HCT116 (cell line): ENCODE measurements around the gene EVI5. TPM values are rescaled to one million over a fixed set of nuclear protein-coding genes. Genes with fewer than 3 reads are reported as not detected.

ENCODE experiments used
- ATAC-seq: fragments of 200-7000 bp; cut with Tn5 transposase; 2 replicates; pipeline ENCODE4 v1.9.1; 2020; ENCODE audit warnings: mild to moderate bottlenecking, moderate library complexity
- BruUV-seq: library from RNA; stranded (reverse); fragments of 400-500 nt; replicated peaks from 2 replicates; lab custom pipeline; 2021; lab: Mats Ljungman, UMichigan
- CTCF ChIA-PET: fragments of 300-600 bp; sonication (Branson Sonifier 250); formaldehyde crosslinking; loops from one replicate; lab custom pipeline; 2021; ENCODE audit warnings: antibody characterized with exemption; lab: Charles Lee
- POLR2A ChIA-PET: fragments of 300-600, 350-600 bp; sonication (Branson Sonifier 250); formaldehyde crosslinking; loops from one replicate; lab custom pipeline; 2021; ENCODE audit warnings: antibody characterized with exemption; lab: Charles Lee
- RAD21 ChIA-PET, 2 experiments: fragments of 300-600 bp; sonication (Branson Sonifier 250); formaldehyde crosslinking; loops; one replicate each; lab custom pipeline; 2023; ENCODE audit warnings: low total read pairs in 2 of 2; ENCODE audit not compliant: uncharacterized antibody in 2 of 2, unreplicated experiment in 2 of 2, low non-redundant PET in 1 of 2; lab: Charles Lee
- DNase-seq: peaks from one replicate; pipeline ENCODE4 v3.0.0-alpha.2; 2010; ENCODE audit warnings: low read depth, low spot score
- H2AFZ ChIP-seq: fragments of 200-600 bp; shearing (Covaris generic), sonication (generic); 2 replicates; pipeline ENCODE4 v1.6.1; 2017; ENCODE audit warnings: low read depth, mixed run types, mixed read lengths, antibody characterized with exemption, low read length; ENCODE audit not compliant: poor library complexity, severe bottlenecking
- H3K27ac ChIP-seq: 2 replicates; pipeline ENCODE4 v1.5.1; 2012; ENCODE audit warnings: low read depth, low read length
- H3K27me3 ChIP-seq: fragments of 200-600 bp; sonication (generic); 2 replicates; pipeline ENCODE4 v1.6.1; 2016; ENCODE audit warnings: mixed run types, low read length, mixed read lengths; ENCODE audit not compliant: insufficient read depth
- H3K36me3 ChIP-seq, 2 experiments: fragments of 200-500 bp in 1 of 2; fragments of 200-600 bp in 1 of 2; sonication (Bioruptor generic) in 1 of 2; sonication (generic) in 1 of 2; 2 replicates each; pipeline versions ENCODE4 v1.5.1 to v1.6.1; 2014 to 2016; ENCODE audit warnings: low read length in 2 of 2, inconsistent platforms in 1 of 2, mixed read lengths in 1 of 2, mixed run types in 1 of 2; ENCODE audit not compliant: insufficient read depth in 2 of 2, control insufficient read depth in 1 of 2
- H3K4me1 ChIP-seq, 2 experiments: fragments of 200-600 bp in 1 of 2; sonication (generic) in 1 of 2; 2 replicates each; pipeline versions ENCODE4 v1.5.1 to v1.6.1; 2012 to 2017; ENCODE audit warnings: low read length in 2 of 2, inconsistent platforms in 1 of 2, mild to moderate bottlenecking in 1 of 2, mixed read lengths in 1 of 2, mixed run types in 1 of 2, moderate library complexity in 1 of 2; ENCODE audit not compliant: insufficient read depth in 2 of 2, control insufficient read depth in 1 of 2
- H3K4me2 ChIP-seq: fragments of 200-600 bp; sonication (generic); 2 replicates; pipeline ENCODE4 v1.6.1; 2017; ENCODE audit warnings: mixed run types, low read length, mixed read lengths
- H3K4me3 ChIP-seq, 2 experiments: fragments of 200-600 bp in 1 of 2; sonication (generic) in 1 of 2; replicated peaks in 1 of 2; 2 replicates each; pipeline ENCODE4 v1.5.1; 2011 to 2016; ENCODE audit warnings: low read length in 2 of 2, control low read depth in 1 of 2, low read depth in 1 of 2, mild to moderate bottlenecking in 1 of 2, mixed read lengths in 1 of 2, mixed run types in 1 of 2
- H3K79me2 ChIP-seq: fragments of 200-600 bp; sonication (generic); 2 replicates; pipeline ENCODE4 v1.6.1; 2017; ENCODE audit warnings: mild to moderate bottlenecking, mixed run types, low read length, moderate library complexity, mixed read lengths; ENCODE audit not compliant: insufficient read depth
- H3K9ac ChIP-seq: fragments of 200-600 bp; sonication (generic); 2 replicates; pipeline ENCODE4 v1.6.1; 2016; ENCODE audit warnings: low read length, mixed read lengths
- H3K9me2 ChIP-seq: fragments of 200-600 bp; sonication (generic), shearing (Covaris generic); 2 replicates; pipeline ENCODE4 v1.6.1; 2017; ENCODE audit warnings: mixed run types, mild to moderate bottlenecking, moderate library complexity; ENCODE audit not compliant: insufficient read depth
- H3K9me3 ChIP-seq, 2 experiments: fragments of 200-500 bp in 1 of 2; fragments of 200-600 bp in 1 of 2; sonication (Bioruptor generic) in 1 of 2; sonication (generic) in 1 of 2; 2 replicates each; pipeline ENCODE4 v1.6.1; 2014 to 2017; ENCODE audit warnings: low read length in 2 of 2, mixed read lengths in 2 of 2, inconsistent platforms in 1 of 2, low read depth in 1 of 2, mild to moderate bottlenecking in 1 of 2, mixed run types in 1 of 2, moderate library complexity in 1 of 2; ENCODE audit not compliant: control insufficient read depth in 1 of 2, insufficient read depth in 1 of 2
- H4K20me1 ChIP-seq: fragments of 200-600 bp; sonication (generic), shearing (Covaris generic); 2 replicates; pipeline ENCODE4 v1.6.1; 2017; ENCODE audit warnings: mixed run types, mild to moderate bottlenecking, moderate library complexity; ENCODE audit not compliant: insufficient read depth
- CBX3 ChIP-seq: IDR thresholded peaks from 2 replicates; pipeline ENCODE4 v1.6.1; 2012; ENCODE audit warnings: low read depth
- EGR1 ChIP-seq: IDR thresholded peaks from 2 replicates; pipeline ENCODE4 v1.6.1; 2012; ENCODE audit warnings: low read depth
- ELF1 ChIP-seq: IDR thresholded peaks from 2 replicates; pipeline ENCODE4 v1.6.1; 2012; ENCODE audit warnings: low read depth, borderline replicate concordance
- EZH2phosphoT487 ChIP-seq: fragments of 200-600 bp; IDR thresholded peaks from 2 replicates; pipeline ENCODE4 v1.6.1; 2018; ENCODE audit warnings: antibody characterized with exemption, borderline replicate concordance
- JUND ChIP-seq: IDR thresholded peaks from 2 replicates; pipeline ENCODE4 v1.6.1; 2012
- POLR2A ChIP-seq: IDR thresholded peaks from 2 replicates; pipeline ENCODE4 v1.7.0; 2011; ENCODE audit warnings: borderline replicate concordance; ENCODE audit not compliant: insufficient read depth, insufficient read length; ENCODE audit errors: extremely low read depth
- POLR2AphosphoS5 ChIP-seq: IDR thresholded peaks from 2 replicates; pipeline ENCODE4 v1.6.1; 2011; ENCODE audit warnings: mild to moderate bottlenecking, low read depth, low read length, moderate library complexity
- RAD21 ChIP-seq: IDR thresholded peaks from 2 replicates; pipeline ENCODE4 v1.6.1; 2012; ENCODE audit warnings: low read depth, mild to moderate bottlenecking
- SIN3A ChIP-seq: IDR thresholded peaks from 2 replicates; pipeline ENCODE4 v1.6.1; 2012; ENCODE audit warnings: low read depth
- SP1 ChIP-seq: IDR thresholded peaks from 2 replicates; pipeline ENCODE4 v1.6.1; 2012; ENCODE audit warnings: low read depth
- TCF7L2 ChIP-seq: IDR thresholded peaks from 2 replicates; pipeline ENCODE4 v1.7.0; 2011; ENCODE audit warnings: borderline replicate concordance, inconsistent platforms; ENCODE audit not compliant: insufficient read depth, insufficient read length; ENCODE audit errors: extremely low read depth
- YY1 ChIP-seq: IDR thresholded peaks from 2 replicates; pipeline ENCODE4 v1.6.1; 2011; ENCODE audit warnings: low read length, low read depth, moderate library complexity, mild to moderate bottlenecking; ENCODE audit not compliant: insufficient replicate concordance; ENCODE audit errors: extremely low read depth
- ZFX ChIP-seq: fragments of 450-650 bp; IDR thresholded peaks from 2 replicates; pipeline ENCODE4 v1.6.1; 2017
- intact Hi-C: fragments of 100-400 bp; cut with micrococcal nuclease; formaldehyde crosslinking; loops from 2 replicates; pipeline ENCODE4 v1.10.0; 2022
- total RNA-seq: library from RNA; stranded (reverse); gene quantifications from one replicate; pipeline ENCODE4 v1.2.1, GENCODE V29; 2021; ENCODE audit not compliant: unreplicated experiment
- TF ChIP-seq, protein P1 (sequence below), 3 experiments: fragments of 200-600 bp in 1 of 3; sonication (generic) in 1 of 3; IDR thresholded peaks in 2 of 3; conservative IDR thresholded peaks in 1 of 3; 2 replicates each; pipeline ENCODE4 v1.5.1; 2012 to 2017; ENCODE audit warnings: low read depth in 2 of 3, low read length in 2 of 3, antibody characterized with exemption in 1 of 3, borderline replicate concordance in 1 of 3, control low read depth in 1 of 3, mild to moderate bottlenecking in 1 of 3, mixed read lengths in 1 of 3, mixed run types in 1 of 3, moderate library complexity in 1 of 3; ENCODE audit not compliant: insufficient read depth in 1 of 3
- TF ChIP-seq, protein P2 (sequence below): IDR thresholded peaks from 2 replicates; pipeline ENCODE4 v1.6.1; 2012
- TF ChIP-seq, protein P3 (sequence below): IDR thresholded peaks from 2 replicates; pipeline ENCODE4 v1.6.1; 2011; ENCODE audit warnings: mild to moderate bottlenecking, low read length, moderate library complexity; ENCODE audit not compliant: insufficient replicate concordance; ENCODE audit errors: extremely low read depth
- TF ChIP-seq, protein P4 (sequence below): IDR thresholded peaks from 2 replicates; pipeline ENCODE4 v1.6.1; 2012

The EVI5 gene
- total RNA-seq, 1 experiment from 2014 or later = 21.8 TPM

DNA sequence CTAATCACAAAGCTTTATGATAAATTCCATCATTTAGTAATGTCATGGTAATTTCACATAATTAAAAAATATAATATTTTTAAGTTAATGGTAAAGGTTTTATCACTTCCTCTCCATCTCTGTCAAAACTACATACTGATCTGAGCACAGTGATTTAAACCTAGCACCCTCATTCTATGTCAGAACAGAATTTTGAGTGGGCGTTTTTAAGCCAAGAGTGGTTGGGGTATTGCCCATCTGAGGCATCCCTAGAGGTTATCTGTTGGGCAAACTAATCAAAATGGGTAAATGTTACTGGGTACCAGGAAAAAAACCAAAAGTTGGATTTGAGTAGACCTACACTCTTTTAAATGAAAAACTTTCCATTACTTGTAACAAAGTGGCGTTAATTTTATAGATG, 197.5 kb downstream of the EVI5 start:
- ATAC-seq (no peak), DNase-seq (no peak)
- POLR2A ChIA-PET = no interaction called here
- CTCF ChIA-PET = no interaction called here
- intact Hi-C loops = no loop called here
- H3K9me3 ChIP-seq = no peaks in the 10 kb centered on the region
- H4K20me1 ChIP-seq = no peaks in the 10 kb centered on the region; the same call in 1 of the 2 replicates
- H3K9me2 ChIP-seq = no peaks in the 10 kb centered on the region
- H2AFZ ChIP-seq = no peak overlapping the region
- H3K4me3 ChIP-seq = no peak overlapping the region
- H3K9ac ChIP-seq = no peak overlapping the region
- H3K79me2 ChIP-seq = no peaks in the 10 kb centered on the region
- no peak overlapping the region for H3K27ac ChIP-seq
- H3K36me3 ChIP-seq = no peaks in the 10 kb centered on the region
- H3K27me3 ChIP-seq = no peaks in the 10 kb centered on the region
- RAD21 ChIA-PET = no interaction called here
- H3K4me2 ChIP-seq = no peak overlapping the region
- TF ChIP-seq, protein P1, sequence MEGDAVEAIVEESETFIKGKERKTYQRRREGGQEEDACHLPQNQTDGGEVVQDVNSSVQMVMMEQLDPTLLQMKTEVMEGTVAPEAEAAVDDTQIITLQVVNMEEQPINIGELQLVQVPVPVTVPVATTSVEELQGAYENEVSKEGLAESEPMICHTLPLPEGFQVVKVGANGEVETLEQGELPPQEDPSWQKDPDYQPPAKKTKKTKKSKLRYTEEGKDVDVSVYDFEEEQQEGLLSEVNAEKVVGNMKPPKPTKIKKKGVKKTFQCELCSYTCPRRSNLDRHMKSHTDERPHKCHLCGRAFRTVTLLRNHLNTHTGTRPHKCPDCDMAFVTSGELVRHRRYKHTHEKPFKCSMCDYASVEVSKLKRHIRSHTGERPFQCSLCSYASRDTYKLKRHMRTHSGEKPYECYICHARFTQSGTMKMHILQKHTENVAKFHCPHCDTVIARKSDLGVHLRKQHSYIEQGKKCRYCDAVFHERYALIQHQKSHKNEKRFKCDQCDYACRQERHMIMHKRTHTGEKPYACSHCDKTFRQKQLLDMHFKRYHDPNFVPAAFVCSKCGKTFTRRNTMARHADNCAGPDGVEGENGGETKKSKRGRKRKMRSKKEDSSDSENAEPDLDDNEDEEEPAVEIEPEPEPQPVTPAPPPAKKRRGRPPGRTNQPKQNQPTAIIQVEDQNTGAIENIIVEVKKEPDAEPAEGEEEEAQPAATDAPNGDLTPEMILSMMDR (IDR thresholded peaks at IDR 0.05 in 2 of 3, conservative IDR thresholded peaks at IDR 0.05 in 1 of 3; ENCODE audit: borderline replicate concordance in 1 of 3, insufficient read depth in 1 of 3, low read depth in 2 of 3, low read length in 2 of 3) = no peak
- TF ChIP-seq JUND (no peak), POLR2A (no peak), RAD21 (no peak), EZH2phosphoT487 (no peak), YY1 (no peak), TCF7L2 (no peak), POLR2AphosphoS5 (no peak), CBX3 (no peak), SIN3A (no peak), ZFX (no peak), SP1 (no peak), ELF1 (no peak), EGR1 (no peak)
- TF ChIP-seq, protein P2, sequence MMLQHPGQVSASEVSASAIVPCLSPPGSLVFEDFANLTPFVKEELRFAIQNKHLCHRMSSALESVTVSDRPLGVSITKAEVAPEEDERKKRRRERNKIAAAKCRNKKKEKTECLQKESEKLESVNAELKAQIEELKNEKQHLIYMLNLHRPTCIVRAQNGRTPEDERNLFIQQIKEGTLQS = no peak
- TF ChIP-seq, protein P3, sequence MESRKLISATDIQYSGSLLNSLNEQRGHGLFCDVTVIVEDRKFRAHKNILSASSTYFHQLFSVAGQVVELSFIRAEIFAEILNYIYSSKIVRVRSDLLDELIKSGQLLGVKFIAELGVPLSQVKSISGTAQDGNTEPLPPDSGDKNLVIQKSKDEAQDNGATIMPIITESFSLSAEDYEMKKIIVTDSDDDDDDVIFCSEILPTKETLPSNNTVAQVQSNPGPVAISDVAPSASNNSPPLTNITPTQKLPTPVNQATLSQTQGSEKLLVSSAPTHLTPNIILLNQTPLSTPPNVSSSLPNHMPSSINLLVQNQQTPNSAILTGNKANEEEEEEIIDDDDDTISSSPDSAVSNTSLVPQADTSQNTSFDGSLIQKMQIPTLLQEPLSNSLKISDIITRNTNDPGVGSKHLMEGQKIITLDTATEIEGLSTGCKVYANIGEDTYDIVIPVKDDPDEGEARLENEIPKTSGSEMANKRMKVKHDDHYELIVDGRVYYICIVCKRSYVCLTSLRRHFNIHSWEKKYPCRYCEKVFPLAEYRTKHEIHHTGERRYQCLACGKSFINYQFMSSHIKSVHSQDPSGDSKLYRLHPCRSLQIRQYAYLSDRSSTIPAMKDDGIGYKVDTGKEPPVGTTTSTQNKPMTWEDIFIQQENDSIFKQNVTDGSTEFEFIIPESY = no peak
- TF ChIP-seq, protein P4, sequence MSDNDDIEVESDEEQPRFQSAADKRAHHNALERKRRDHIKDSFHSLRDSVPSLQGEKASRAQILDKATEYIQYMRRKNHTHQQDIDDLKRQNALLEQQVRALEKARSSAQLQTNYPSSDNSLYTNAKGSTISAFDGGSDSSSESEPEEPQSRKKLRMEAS = no peak
- TF ChIP-seq, all 23 proteins: peak for 0
- peaks cover 0 to 8% of the 10 kb centered on the region in 2 experiments; a peak in 2 of 4 replicates for H3K4me1 ChIP-seq
- no TSS peak for BruUV-seq
